Loucy (cell line): ENCODE data around the gene TRIM33.

ENCODE experiments used
- CTCF ChIP-seq: fragments of 200-600 bp; sonication (generic); conservative IDR thresholded peaks from 2 replicates; pipeline ENCODE4 v1.5.1; 2014; ENCODE audit warnings: mild to moderate bottlenecking, antibody characterized with exemption, low read length
- EZH2phosphoT487 ChIP-seq: fragments of 200-600 bp; IDR thresholded peaks from 2 replicates; pipeline ENCODE4 v1.6.1; 2018; ENCODE audit warnings: antibody characterized with exemption, mild to moderate bottlenecking, moderate library complexity, borderline replicate concordance

- no peak for TF ChIP-seq CTCF
- no peak for TF ChIP-seq EZH2phosphoT487
Measured at GRCh38 chr1:114457675-114458236, 53.2 kb downstream of the TRIM33 start.
